ENCODE results near the gene MAPK4.

DNA sequence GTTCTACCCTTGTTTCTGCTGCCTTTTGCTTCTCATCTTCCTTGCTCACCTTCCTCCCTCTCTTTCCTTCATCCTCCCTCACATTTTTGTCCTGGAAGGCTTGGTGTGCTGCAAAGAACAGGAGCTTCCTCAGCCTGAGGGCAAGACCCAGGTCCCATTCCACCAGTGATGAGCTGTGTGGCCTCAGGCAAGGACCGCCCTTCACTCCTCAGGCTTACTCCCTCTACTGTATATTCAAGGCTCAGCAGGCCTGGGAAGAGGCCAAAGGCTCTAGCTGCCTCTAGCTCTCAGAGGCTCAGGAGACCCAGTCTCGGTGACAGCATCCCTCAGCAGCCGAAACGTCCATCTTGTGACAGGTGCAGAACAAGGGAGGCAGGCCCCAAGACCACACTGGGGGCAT lies 162.4 kb downstream of the MAPK4 start:
- no peak for TF ChIP-seq YY1 (IDR thresholded peaks at IDR 0.05; ENCODE audit: insufficient read depth, insufficient read length)
- no peak for TF ChIP-seq ZNF274 (IDR thresholded peaks at IDR 0.05; ENCODE audit: low read depth, low read length)

Measured in NT2/D1 (cell line).